DOHH2 (cell line): ENCODE measurements around the gene ENDOV.

Experiments used
- CTCF ChIP-seq: fragments of 200-600 bp; sonication (generic); IDR thresholded peaks from one replicate; pipeline ENCODE4 v1.5.1; 2014; ENCODE audit warnings: antibody characterized with exemption, mild to moderate bottlenecking, low read depth, low read length; ENCODE audit not compliant: poor library complexity, severe bottlenecking
- EZH2phosphoT487 ChIP-seq: fragments of 200-600 bp; sonication (generic); IDR thresholded peaks from 2 replicates; pipeline ENCODE4 v1.6.1; 2017; ENCODE audit warnings: borderline replicate concordance, mild to moderate bottlenecking, antibody characterized with exemption, low read length, moderate library complexity, mixed read lengths

- TF ChIP-seq CTCF (no peak), EZH2phosphoT487 (no peak)
These were observed 21.6 kb upstream of the ENDOV start for GRCh38 chr17:80393241-80393890.
